GM23338 (cell line): ENCODE data around the gene RPN2. TPM values are rescaled to one million over a fixed set of nuclear protein-coding genes. Genes with fewer than 3 reads are reported as not detected.

Experiments
- ATAC-seq: fragments of 200-7000 bp; cut with Tn5 transposase; 3 replicates; pipeline ENCODE4 v1.9.1; 2020
- DNase-seq: peaks from one replicate; pipeline ENCODE4 v3.0.0-alpha.2; 2015; ENCODE audit warnings: low spot score
- H2AFZ ChIP-seq: fragments of 200-600 bp; sonication (generic); 2 replicates; pipeline ENCODE4 v1.8.0; 2016; ENCODE audit warnings: antibody characterized with exemption, mild to moderate bottlenecking, moderate library complexity
- H3F3A ChIP-seq: fragments of 200-600 bp; sonication (generic); replicated peaks from 2 replicates; pipeline ENCODE4 v1.8.0; 2017; ENCODE audit warnings: antibody characterized with exemption, mixed run types, low read depth
- H3K27ac ChIP-seq: fragments of 200-600 bp; sonication (generic); 2 replicates; pipeline ENCODE4 v1.6.1; 2016; ENCODE audit warnings: low read depth
- H3K27me3 ChIP-seq: fragments of 200-600 bp; sonication (generic); 2 replicates; pipeline ENCODE4 v1.8.0; 2016; ENCODE audit warnings: mild to moderate bottlenecking, mixed run types, moderate library complexity; ENCODE audit not compliant: insufficient read depth
- H3K36me3 ChIP-seq: fragments of 200-600 bp; sonication (generic); 2 replicates; pipeline ENCODE4 v1.8.0; 2016; ENCODE audit warnings: mild to moderate bottlenecking; ENCODE audit not compliant: insufficient read depth
- H3K4me1 ChIP-seq: fragments of 200-600 bp; sonication (generic); 2 replicates; pipeline ENCODE4 v1.8.0; 2016; ENCODE audit warnings: mild to moderate bottlenecking, moderate library complexity; ENCODE audit not compliant: insufficient read depth
- H3K4me2 ChIP-seq: fragments of 200-600 bp; sonication (generic); 2 replicates; pipeline ENCODE4 v1.7.1; 2017; ENCODE audit warnings: mixed run types
- H3K4me3 ChIP-seq: fragments of 200-600 bp; sonication (generic); 2 replicates; pipeline ENCODE4 v1.6.1; 2016; ENCODE audit warnings: mixed run types
- H3K79me2 ChIP-seq: fragments of 200-600 bp; sonication (generic); replicated peaks from 2 replicates; pipeline ENCODE4 v1.8.0; 2017; ENCODE audit warnings: mild to moderate bottlenecking; ENCODE audit not compliant: insufficient read depth
- H3K9me2 ChIP-seq: fragments of 200-600 bp; sonication (generic); 2 replicates; pipeline ENCODE4 v1.8.0; 2017; ENCODE audit not compliant: insufficient read depth
- H4K20me1 ChIP-seq: fragments of 200-600 bp; sonication (generic); replicated peaks from 2 replicates; pipeline ENCODE4 v1.8.0; 2017; ENCODE audit warnings: mild to moderate bottlenecking; ENCODE audit not compliant: insufficient read depth
- H3K27ac Mint-ChIP-seq: 2 replicates; pipeline ENCODE4 v1.8.0; 2020; ENCODE audit warnings: inconsistent platforms, mild to moderate bottlenecking, moderate library complexity, mixed read lengths
- H3K27me3 Mint-ChIP-seq: 3 replicates; pipeline ENCODE4 v1.8.0; 2022; ENCODE audit warnings: low read depth, mild to moderate bottlenecking, moderate library complexity, mixed read lengths, inconsistent platforms; ENCODE audit not compliant: insufficient read depth, poor library complexity
- H3K36me3 Mint-ChIP-seq: 3 replicates; pipeline ENCODE4 v1.8.0; 2021; ENCODE audit warnings: low read depth, mild to moderate bottlenecking, inconsistent platforms, moderate library complexity, mixed read lengths
- H3K4me1 Mint-ChIP-seq: 3 replicates; pipeline ENCODE4 v1.8.0; 2020; ENCODE audit warnings: mild to moderate bottlenecking, inconsistent platforms, mixed read lengths
- H3K4me3 Mint-ChIP-seq: 3 replicates; pipeline ENCODE4 v1.8.0; 2021; ENCODE audit warnings: moderate library complexity, mild to moderate bottlenecking, inconsistent platforms, mixed read lengths
- H3K9me3 Mint-ChIP-seq: 3 replicates; pipeline ENCODE4 v1.8.0; 2020; ENCODE audit warnings: moderate library complexity, mild to moderate bottlenecking, inconsistent platforms, mixed read lengths
- CREB1 ChIP-seq: fragments of 250-450 bp; sonication (Bioruptor Pico); IDR thresholded peaks from 2 replicates; pipeline ENCODE4 v1.5.0; 2020; ENCODE audit warnings: low read depth, mild to moderate bottlenecking, moderate library complexity
- CTCF ChIP-seq, 2 experiments: fragments of 200-600 bp in 1 of 2; sonication (generic) in 1 of 2; conservative IDR thresholded peaks; 2 replicates each; pipeline versions ENCODE4 v1.5.1 to v1.6.1; 2016 to 2017; ENCODE audit warnings: antibody characterized with exemption in 2 of 2, low read depth in 2 of 2, mild to moderate bottlenecking in 2 of 2, moderate library complexity in 1 of 2
- ETS1 ChIP-seq: IDR thresholded peaks from 2 replicates; pipeline ENCODE4 v1.6.1; 2016; ENCODE audit warnings: antibody characterized with exemption
- EZH2phosphoT487 ChIP-seq: fragments of 200-600 bp; sonication (generic); IDR thresholded peaks from one replicate; pipeline ENCODE4 v1.8.1; 2018; ENCODE audit warnings: antibody characterized with exemption; ENCODE audit not compliant: unreplicated experiment
- JUNB ChIP-seq: IDR thresholded peaks from one replicate; pipeline ENCODE4 v1.6.1; 2016; ENCODE audit warnings: antibody characterized with exemption; ENCODE audit not compliant: unreplicated experiment
- NANOG ChIP-seq: IDR thresholded peaks from 2 replicates; pipeline ENCODE4 v1.6.1; 2016; ENCODE audit warnings: antibody characterized with exemption, borderline replicate concordance
- REST ChIP-seq: IDR thresholded peaks from one replicate; pipeline ENCODE4 v1.6.1; 2018; ENCODE audit warnings: antibody characterized with exemption; ENCODE audit not compliant: unreplicated experiment
- STAT1 ChIP-seq: IDR thresholded peaks from one replicate; pipeline ENCODE4 v1.6.1; 2016; ENCODE audit warnings: antibody characterized with exemption; ENCODE audit not compliant: unreplicated experiment
- ZNF114 ChIP-seq: fragments of 250-450 bp; sonication (Bioruptor Pico); IDR thresholded peaks from 2 replicates; pipeline ENCODE4 v1.5.0; 2020; ENCODE audit warnings: mild to moderate bottlenecking, moderate library complexity
- ZNF331 ChIP-seq: fragments of 250-450 bp; sonication (Bioruptor Pico); IDR thresholded peaks from 2 replicates; pipeline ENCODE4 v1.5.0; 2020; ENCODE audit warnings: low read depth, mild to moderate bottlenecking, moderate library complexity
- polyA plus RNA-seq: library from polyadenylated mRNA; unstranded; fragments of >200 nt; fragmentation: Nextera tagmentation; extraction: Ambion mirVana; gene quantifications from 2 replicates; pipeline ENCODE4 v1.2.1, GENCODE V29; 2016
- total RNA-seq: library from RNA; depleted of rRNA; stranded (reverse); fragments of >200 nt; shearing (Covaris generic); gene quantifications from 2 replicates; pipeline ENCODE4 v1.2.3, GENCODE V29; 2014

RPN2 gene
- total and polyA plus RNA-seq, 2 experiments from 2014 or later = 244 to 302 TPM

GRCh38 chr20:37198932-37199660 lies 20.0 kb downstream of the RPN2 start (continued):
- TF ChIP-seq REST (no peak), ETS1 (no peak), CREB1 (no peak), EZH2phosphoT487 (no peak), STAT1 (no peak), ZNF331 (CRISPR knock-in tag) (no peak)

- no peak overlapping the region for H2AFZ ChIP-seq
- H3K79me2 ChIP-seq = peaks cover 67% of the 10 kb centered on the region
- no peaks in the 10 kb centered on the region for H3K9me3 Mint-ChIP-seq
- H3F3A ChIP-seq = peaks cover 16% of the 10 kb centered on the region
- H3K36me3 ChIP-seq = peaks cover 52% of the 10 kb centered on the region
- no peaks in the 10 kb centered on the region for H3K27me3 ChIP-seq
- H3K4me2 ChIP-seq = no peak overlapping the region
- no peaks in the 10 kb centered on the region for H3K4me1 ChIP-seq
- peaks cover 50% of the 10 kb centered on the region for H4K20me1 ChIP-seq
- H3K36me3 Mint-ChIP-seq = peaks cover 88% of the 10 kb centered on the region
- no peaks in the 10 kb centered on the region for H3K27me3 Mint-ChIP-seq
- peak overlapping the region; percentile 45 for H3K27ac ChIP-seq
- no peak for ATAC-seq
- no peak overlapping the region for H3K4me3 ChIP-seq
- H3K4me3 Mint-ChIP-seq = no peak overlapping the region
- H3K9me2 ChIP-seq = no peaks in the 10 kb centered on the region
- H3K27ac Mint-ChIP-seq = no peak overlapping the region
- DNase-seq = no peak
- H3K4me1 Mint-ChIP-seq = peaks cover 9% of the 10 kb centered on the region
- TF ChIP-seq JUNB (no peak), NANOG (no peak), STAT1 (no peak), CTCF (conservative IDR thresholded peaks at IDR 0.05; ENCODE audit: low read depth in 2 of 2) (no peak), ZNF114 (CRISPR knock-in tag) (no peak), REST (no peak)
Observed at GRCh38 chr20:37200376-37200775, 21.2 kb downstream of the RPN2 start.
